MV-4-11 (cell line): Measurements from ENCODE around the gene LARP1.

Source experiments
- DNase-seq: peaks from one replicate; lab custom pipeline; 2025; lab: John Stamatoyannopoulos, UW

Gene LARP1

DNA sequence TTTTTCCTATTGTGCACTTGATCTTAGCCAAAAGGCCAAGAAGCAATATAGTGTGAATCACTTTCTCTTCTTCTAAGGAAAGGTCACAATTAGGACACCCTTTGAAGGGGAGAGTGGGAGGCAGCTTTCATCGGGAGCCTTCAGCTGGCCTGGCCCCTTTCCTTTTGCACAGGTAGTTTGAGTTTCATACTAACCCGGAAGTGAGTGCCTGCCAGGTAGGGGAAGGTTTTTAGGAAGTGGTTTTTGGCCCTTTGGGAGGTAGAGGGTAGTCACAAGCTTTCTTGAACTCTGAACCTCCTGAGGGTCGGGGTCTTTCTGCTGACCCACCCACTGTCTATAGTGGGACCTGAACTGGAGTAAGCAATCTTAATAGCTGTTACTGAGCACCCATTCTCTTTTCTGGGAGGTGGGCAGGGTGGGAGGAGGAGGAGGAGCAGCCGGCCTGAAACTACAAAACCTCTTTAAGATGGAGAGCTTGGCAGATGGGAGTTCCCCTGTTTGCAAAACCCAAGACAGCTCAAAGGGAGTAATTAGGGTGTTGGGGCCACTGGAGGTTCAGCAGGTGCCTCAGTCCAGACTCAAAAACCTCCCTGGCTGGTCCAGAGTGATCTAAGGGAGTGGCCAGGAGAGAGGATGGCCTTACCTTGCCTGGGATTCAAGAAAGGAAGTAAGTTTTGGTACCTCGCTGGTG is 6.0 kb downstream of the LARP1 start:
- no peak for DNase-seq

DNA sequence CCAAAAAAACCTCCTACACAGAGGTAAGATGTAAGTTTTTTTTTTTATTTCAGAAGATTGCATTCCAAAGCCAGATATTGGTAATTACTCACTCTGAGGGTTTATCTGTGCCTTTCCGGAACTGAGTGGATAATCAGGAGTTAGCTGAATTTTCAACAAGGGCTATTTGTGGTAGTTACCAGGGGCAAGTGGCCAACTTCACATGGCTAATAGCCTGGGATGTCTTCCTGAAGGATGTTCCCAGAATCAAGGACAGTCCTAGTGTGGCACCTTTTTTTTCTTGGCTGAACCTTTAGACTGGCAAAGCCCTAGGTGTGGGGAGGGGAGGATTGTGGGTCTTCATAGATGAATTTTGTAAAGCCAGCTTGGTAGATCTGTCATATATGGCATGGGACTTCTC is 7.1 kb downstream of the LARP1 start:
- DNase-seq = no peak

DNA sequence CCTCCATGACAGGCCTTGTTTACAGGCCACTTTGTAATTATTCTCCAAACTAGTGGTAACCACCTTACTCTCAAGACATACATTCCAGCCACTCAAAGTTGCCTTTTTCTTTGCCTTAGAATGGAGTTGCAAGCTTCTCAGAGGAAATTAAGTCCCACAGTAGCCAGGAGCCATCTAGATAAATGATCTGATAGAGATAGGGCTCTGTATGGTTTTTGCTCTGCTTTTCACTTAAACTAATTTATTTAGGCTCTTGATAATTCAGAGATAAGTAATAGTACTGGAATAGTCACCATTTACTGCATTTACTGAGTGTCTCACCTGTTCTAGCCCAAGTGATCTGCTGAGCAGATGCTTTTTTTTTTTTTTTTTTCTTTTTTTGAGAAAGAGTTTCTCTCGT is 7.5 kb downstream of the LARP1 start:
- DNase-seq = no peak

DNA sequence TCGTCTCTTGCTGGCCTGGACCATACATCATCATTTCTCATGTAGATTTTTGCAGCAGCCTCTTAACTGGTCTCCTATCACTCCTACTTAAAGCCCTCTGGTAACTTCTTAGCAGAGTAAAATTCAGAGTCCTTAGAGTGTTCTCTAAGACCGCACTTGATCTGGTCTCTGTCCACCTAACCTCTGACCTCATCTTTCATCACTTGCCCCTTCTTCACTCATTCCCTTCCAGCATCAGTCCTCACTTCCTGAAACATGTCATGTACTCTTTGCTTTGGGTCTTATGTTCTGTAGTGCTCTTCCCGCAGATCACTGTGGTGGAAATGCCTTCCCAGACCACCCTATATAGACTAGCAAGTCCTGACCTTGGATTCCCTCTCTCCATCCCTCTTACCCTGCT is 9.8 kb downstream of the LARP1 start:
- peak; percentile 26 for DNase-seq

DNA sequence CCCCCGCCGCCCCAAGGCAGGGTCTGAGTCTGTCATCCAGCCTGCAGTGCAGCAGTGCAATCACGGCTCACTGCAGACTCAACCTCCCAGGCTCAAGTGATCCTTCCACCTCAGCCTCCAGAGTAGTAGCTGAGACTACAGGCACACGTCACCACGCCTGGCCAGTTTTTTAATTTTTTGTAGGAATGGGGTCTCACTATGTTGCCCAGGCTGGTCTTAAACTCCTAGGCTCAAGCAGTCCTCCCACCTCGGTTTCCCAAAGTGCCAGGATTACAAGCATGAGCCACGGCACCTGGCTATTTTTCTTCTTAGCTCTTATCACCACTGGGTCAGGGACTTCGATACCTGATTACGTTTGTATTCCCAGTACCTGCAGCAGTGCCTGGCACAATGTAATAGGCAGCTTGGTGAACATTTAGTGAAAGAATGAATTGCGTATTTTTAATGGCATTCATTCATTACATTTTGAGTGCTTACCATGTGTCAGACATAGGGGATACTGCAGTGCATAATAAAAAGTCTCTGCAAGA is 10.3 kb downstream of the LARP1 start:
- no peak for DNase-seq

DNA sequence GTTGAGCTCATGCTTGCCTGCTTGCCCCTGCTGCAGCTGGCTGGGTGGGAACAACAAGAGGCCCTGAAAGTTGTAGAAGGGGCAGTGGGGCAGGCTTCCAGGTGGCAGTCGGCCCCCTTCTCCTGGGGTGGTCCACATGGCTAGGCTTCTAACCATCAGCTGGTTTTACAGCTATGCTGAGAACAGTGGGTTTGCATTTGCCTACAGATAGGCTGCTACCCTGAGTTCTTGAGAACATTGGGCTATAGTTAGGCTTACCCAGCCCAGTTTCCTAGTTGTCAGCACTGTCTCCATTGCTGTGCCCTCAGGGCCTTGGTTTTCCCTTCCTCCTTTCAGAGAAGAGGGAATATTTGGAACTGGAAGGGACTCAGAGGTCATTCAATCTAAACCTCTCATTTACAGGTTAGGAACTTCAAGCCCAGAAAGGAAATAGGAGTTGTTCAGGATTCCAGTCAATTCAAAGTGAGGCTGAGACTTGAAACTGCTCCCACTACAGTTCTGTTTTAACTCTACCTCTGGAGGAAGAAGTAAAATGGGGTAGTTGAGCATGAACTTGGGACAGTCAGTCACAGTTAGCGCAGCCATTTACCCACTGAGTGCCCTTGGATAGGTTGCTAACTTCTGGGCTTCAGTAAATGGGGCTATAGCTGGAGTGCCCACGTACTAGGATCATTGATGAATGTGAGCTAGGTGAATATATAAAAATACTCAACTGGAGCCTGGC is 11.5 kb downstream of the LARP1 start:
- DNase-seq = no peak

DNA sequence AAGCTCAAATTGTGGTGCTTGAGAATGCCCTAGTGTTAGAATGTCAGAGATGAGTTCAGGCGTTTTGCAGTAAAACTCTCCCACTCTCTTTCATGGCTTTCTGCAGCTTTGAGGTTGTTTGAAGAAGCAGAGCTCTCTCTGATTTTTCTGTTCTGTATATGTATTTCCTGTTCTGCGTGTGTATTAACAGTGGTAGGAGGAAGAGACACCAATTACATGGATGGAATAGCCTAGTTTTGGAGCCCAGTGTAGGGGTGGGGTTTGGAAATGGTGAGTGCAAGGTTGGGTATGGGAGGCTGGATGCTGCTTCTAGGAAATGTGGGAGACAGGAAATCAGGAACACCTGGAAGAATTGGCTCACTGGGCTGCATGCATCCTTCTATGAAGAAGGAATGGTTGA is 12.4 kb downstream of the LARP1 start:
- no peak for DNase-seq

DNA sequence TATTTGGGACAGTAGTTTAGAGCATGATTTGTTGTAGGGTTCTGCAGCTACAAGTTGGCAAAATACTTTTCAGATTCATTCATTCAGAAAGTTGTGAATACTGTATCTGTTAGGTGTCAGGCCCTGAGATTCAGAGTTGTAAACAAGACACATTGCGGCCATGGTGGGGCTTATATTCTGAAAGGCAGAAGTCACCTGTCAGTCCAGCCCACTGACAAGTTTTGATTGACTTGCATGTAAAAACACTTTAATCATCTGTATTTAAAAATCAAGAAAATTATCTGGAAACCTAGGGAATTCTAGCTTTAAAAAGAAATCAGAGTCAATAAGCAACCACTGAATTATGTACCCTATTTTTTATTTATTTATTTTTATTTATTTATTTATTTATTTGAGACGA is 13.0 kb downstream of the LARP1 start:
- DNase-seq = no peak

DNA sequence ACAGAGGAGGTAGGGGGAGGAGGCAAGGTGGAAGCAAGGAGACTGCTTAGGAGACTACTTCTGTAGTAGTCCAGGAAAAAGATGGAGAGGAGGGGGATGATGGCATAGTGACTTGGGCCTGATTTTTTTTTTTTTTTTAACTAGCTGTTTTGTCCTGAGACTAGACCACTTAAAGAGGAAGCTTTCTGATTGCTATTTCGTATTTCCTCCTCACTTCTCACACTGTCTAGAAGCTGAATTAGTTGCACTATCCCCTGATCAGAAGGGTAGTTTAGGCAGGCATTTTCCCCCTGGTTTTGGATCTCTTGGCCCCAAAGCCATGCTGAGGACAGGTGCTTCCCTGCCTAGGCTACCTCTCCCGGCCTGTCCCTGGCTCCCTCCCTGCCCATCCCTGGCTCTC is 14.9 kb downstream of the LARP1 start:
- no peak for DNase-seq

DNA sequence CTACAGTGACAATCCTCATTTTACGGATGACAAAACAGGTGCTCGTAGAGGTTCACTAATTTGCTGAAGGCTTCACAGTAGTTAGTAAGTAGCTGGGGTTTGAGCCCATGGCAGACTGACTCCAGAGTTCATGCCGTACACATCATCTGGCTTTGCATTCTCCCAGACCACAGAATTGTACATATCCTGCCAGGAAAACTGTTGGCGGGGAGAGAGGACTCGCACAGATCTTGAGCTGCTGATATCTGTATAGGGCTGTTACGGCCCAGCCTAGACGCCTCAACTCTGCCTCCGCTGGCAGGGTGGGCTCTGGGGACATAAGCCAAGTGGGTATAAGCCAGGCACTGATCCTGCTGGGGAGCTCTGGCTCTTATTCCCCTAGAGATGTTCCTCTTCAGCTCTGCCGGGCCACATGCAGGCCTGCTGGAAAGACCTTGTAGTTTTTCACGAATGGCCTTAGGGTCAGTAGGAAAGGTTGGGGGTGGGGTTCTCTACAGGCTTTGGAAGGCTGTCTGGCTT is 16.3 kb downstream of the LARP1 start:
- DNase-seq = no peak

DNA sequence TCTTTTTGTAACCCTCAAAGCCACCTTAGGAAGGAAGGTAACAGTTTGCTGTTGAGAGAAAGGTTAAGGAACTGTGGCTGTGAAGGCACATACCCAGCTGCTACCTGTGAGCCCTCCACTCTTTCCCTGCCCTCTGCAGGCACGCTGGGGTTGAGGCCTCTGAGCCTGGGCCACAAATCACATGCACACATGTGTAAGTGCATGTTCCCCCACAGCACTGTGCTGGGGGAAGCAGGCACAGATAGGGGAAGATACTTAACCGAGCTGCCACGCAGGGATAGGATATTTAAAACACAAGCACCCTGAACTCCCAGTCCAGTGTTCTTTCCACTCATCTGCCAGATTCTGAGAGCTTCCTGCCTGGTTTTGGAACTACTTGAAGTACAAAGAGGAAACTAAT is 18.1 kb downstream of the LARP1 start:
- no peak for DNase-seq

DNA sequence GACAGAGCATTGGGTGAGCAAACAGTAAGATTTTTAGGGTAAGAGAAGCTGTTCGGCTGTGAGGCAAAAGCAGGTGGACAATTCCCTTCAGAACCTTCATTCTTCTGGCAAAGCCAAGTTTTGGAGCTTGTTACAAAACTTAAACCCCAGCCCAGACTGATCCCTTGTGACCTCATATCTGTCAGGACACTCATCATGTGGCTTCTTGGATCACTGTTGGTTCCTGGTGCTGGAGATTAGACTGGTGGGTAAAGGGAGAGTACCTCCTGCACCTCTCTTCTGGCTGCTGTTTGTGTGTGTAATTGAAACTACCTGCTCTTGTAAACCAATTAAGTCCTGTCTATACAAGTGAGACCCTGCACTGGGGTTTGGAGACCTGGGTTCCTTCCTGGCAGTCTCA is 21.0 kb downstream of the LARP1 start:
- DNase-seq = no peak

DNA sequence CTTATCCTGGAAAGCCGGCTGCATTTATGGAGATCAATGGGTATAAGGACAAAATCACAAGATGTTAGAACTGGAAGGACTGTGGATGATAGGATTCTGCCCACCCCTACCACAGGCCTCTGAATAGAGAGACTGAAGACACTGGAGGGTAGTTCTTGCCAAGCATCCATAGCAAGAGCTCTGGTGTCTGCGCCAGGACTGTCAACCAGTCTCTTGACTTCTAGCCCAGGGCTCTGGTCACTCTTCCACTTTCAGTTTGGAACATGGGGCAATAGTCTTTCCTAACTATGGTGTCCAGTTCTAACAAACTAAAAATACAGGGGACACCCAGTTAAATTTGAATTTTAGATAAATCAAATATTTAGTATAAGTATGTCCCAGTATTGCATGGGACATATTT is 23.4 kb downstream of the LARP1 start:
- no peak for DNase-seq

DNA sequence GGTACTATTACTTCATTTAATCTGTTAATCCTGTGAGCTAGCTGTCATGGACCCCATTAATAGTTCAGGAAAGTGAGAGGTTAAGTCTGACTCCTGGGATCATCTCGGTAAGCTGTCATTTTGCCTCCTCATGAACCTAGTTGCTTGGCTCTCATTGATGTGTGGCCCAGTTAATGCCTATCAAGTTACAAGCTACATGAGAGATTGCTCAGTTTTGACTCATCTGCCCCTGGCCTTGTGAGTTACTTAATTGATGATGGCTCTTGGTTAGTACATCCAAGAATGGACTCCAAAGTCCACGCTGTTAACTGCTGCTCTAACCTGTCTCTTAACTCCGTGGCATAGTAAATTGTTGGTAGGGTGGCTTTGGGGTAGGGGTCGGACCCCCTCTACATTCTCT is 23.9 kb downstream of the LARP1 start:
- DNase-seq = peak; percentile 18

DNA sequence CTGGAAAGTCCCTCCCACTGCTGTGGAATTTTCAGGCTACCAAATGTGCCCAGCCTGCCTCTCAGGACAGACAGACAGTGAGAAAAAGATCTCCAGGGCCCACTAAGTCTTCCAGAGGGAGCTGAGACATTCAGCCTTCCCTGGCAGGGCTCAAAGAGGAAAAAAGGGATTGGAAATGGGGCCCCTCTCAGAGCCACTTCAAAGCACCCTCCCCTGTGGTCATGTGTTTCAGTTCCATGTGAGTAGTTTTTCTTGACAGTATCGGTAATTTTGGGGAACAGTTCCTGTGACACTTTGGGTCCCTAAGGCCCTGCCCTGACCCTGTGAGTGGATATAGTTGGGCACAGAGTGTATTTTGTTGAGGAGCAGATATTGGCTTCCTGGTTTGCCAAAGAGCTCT is 25.0 kb downstream of the LARP1 start:
- DNase-seq = no peak

DNA sequence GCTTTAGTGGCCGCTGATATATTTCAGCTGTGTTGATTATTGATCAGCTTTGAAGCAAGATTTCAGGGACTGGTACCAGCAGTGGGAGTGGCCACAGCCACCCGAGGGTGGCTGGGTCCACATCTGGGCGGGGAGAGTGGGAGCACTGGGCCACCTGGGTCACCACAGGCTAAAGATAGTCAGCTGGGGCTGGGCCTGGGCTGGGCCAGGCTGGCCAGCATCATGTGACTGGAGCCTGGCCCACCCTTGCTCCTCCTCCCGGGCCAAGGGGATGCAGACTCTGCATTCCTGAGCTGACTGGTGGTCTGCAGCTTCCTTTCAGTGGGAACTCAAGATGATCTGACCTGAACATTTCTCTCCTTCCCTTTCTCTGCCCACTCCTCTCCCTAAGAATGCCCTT is 27.1 kb downstream of the LARP1 start:
- DNase-seq = no peak

DNA sequence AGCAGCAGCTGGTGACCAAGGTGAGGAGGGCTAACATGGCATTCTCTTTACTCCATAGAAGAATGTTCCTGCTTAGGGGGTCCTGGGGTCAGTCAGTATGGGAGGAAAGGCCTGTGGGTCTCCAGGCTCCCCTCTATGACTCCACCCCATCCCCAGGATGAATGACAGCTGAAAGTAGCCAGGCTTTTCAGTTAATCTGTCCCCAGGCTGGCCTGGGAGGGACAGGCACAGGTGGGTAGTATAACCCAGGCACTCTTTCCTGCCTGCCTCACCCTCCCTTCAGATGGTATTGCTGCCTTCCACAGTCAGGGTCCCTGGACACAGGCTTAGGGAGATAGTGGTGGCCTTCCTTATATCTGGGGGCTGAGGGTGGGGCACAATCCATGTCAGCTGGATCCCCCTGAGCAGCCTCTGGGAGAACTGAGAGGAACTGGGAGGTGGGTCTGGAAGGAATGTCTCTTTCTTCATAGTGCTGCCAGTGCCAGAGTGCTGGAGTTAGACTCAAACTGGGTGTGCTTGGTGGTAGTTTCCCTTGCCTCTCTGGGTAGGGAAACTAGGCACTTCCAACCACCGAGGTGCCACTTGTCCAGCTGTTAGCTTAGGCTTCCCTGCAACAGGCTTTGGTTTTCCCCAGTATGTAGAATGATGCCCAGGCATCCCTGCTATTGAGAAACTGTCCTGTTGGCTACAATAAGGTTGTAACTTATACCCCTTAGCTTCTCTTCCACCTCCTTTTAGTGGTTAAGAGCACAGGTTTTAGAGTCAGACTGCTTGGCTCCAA is 27.8 kb downstream of the LARP1 start:
- DNase-seq = no peak

DNA sequence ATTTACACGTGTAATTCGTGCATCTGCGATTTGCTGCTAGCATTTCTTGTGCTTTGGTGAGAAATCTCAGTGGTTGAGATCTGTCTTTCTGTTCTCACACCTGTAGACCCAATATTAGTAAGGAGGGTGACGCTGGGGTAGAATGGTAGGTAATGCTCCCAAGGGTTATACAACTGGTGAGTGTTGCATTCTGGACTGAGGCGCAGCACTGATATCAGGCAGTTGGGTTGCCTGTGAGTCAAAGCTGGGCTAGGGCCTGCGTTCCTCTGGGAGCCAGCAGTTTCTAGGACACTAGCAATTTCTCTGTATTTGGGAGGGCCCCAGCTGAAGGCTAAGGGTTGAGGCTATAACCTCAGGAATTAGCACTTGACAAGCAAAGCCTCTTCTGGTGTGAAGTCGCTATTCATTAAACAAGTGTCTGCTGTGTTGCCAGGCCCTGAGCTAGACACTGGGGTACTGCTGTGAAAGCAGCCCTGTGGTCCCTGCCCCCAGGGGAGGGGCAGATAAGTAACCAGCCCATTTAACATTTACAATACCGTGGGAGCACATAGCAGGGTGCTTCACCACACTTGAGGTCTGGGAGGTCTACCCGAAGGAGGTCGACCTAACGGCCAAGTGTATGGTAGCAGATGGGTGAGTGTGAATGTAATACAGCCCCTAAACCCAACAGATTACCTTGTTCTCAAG is 28.7 kb downstream of the LARP1 start:
- DNase-seq = no peak

DNA sequence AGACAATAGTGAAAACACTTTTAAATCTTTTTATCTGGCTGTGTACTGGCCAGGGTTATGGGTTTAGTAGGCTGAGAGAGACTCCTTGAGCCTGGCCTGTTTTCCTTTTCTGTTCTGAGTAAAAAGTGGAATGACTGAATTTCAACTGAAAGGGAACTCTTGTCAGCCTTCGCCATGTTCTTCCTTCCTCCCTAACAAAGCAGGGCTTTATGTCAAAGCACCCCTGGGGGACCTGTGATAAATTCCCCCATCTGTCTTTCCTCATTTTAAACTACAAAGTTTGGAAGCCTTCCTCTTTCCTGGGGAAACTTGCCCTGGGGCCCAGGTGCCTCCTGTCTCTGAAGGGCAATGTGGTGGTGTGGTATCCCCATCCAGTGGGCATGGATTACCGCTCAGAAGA is 29.7 kb downstream of the LARP1 start:
- DNase-seq = no peak

DNA sequence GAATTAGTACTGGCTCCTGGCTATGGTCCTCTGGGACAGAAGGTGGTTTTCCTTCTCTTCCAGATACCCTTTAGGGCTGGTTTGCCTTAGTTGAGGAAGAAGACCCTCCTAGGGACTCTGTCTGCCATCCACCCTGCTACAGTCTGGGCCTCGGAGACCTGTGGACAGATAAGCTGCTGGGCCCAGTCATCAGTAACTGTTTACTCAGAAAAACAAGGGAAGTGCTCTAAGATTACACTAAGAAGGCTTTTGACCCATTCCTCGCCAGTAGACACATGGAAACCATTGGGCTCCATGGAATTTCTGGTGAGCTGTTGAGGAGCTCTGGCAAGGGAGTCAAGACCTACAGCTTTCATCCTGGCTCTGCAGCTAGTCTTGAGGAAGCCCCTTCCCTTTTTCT is 31.2 kb downstream of the LARP1 start:
- DNase-seq = no peak

DNA sequence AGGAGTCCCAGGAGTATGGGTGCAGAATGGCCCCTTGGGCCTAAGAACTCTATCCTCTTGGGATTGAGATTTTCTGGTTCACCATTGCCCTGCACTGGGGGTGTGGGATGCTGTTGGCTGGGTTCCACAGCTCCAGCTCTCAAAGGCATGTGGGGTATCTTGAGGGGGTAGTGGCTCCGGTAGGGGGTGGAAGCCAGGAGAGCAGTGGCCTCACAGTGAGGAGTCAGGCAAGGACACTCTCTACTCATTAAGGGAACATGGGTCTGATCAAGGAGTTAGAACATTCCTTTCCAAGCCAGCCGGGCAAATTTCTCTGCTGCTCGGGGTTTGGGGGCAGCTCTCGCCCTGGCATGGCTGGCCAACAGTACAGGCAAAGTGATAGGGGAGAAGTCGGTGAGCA is 33.0 kb downstream of the LARP1 start:
- DNase-seq = no peak

DNA sequence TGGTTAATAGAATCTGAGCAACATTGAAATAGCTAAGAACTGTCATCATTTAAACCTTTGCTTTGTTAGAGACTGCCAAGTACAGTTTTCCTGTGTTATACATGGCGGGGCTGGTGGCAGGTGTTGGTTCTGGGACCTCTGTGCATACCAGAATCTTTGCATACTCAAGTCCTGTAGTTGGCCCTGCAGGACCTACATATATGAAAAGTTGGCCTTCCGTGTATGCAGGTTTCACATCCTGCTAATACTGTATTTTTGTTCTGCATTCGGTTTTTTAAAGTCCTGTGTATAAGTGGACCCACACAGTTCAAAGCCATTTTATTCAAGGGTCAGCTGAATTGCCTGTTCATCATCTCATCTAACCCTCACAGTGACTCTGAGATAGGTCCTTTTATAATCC is 36.4 kb downstream of the LARP1 start:
- DNase-seq = no peak
